GM19372 (cell line): Measurements from ENCODE around the gene ADM2.

Source experiments
- ATAC-seq: cut with Tn5 transposase; IDR thresholded peaks from one replicate; pipeline ENCODE4 v1.9.1; 2021; ENCODE audit warnings: mild to moderate bottlenecking, low read depth, moderate library complexity; ENCODE audit not compliant: unreplicated experiment

ADM2 gene

GRCh38 chr22:50465066-50465930 lies 16.0 kb upstream of the ADM2 start:
- ATAC-seq, result no peak

GRCh38 chr22:50467341-50467740 lies 14.0 kb upstream of the ADM2 start:
- no peak for ATAC-seq

- ATAC-seq, result no peak
Observed at GRCh38 chr22:50467773-50468440, 13.4 kb upstream of the ADM2 start.

- ATAC-seq, result no peak
Observed at GRCh38 chr22:50468626-50469025, 12.7 kb upstream of the ADM2 start.

GRCh38 chr22:50469377-50470305 lies 11.7 kb upstream of the ADM2 start:
- ATAC-seq, result peak; percentile 72

- no peak for ATAC-seq
Observed at GRCh38 chr22:50470491-50470890, 10.9 kb upstream of the ADM2 start.

- ATAC-seq, result no peak
Observed at GRCh38 chr22:50471197-50471847, 10.0 kb upstream of the ADM2 start.

GRCh38 chr22:50471962-50472361 lies 9.4 kb upstream of the ADM2 start:
- ATAC-seq, result no peak

GRCh38 chr22:50473088-50473487 lies 8.3 kb upstream of the ADM2 start:
- no peak for ATAC-seq

GRCh38 chr22:50473855-50474671 lies 7.3 kb upstream of the ADM2 start:
- ATAC-seq, result no peak

GRCh38 chr22:50474710-50475651 lies 6.4 kb upstream of the ADM2 start, which contains the start of gene SBF1:
Gene SBF1, minus strand, starts transcription at chr22:50475035. Its CDS starts 195 bp downstream, at chr22:50474840.
- peak; percentile 87 for ATAC-seq

- ATAC-seq, result no peak
Observed at GRCh38 chr22:50475652-50476002, 5.7 kb upstream of the ADM2 start.

GRCh38 chr22:50476868-50477267 lies 4.5 kb upstream of the ADM2 start:
- ATAC-seq, result no peak

- ATAC-seq, result no peak
Observed at GRCh38 chr22:50477923-50478322, 3.4 kb upstream of the ADM2 start.

GRCh38 chr22:50479721-50480120 lies 1.6 kb upstream of the ADM2 start:
- no peak for ATAC-seq

- ATAC-seq, result no peak
Observed at GRCh38 chr22:50481045-50481439, 301 bp upstream of the ADM2 start.

- ATAC-seq, result no peak
Observed at GRCh38 chr22:50482107-50483074, 1.0 kb downstream of the ADM2 start.
